Left renal cortex interstitium (tissue), 4 donors: ENCODE data around the gene MSH5. TPM values are rescaled to one million over a fixed set of nuclear protein-coding genes. Genes with fewer than 3 reads are reported as not detected.
A peak's percentile ranks its signal among the peaks of the same experiment; 100 is the strongest.

Experiments
- DNase-seq, 4 donors: peaks; one replicate each; pipeline ENCODE4 v3.0.0-alpha.2; 2013; ENCODE audit warnings: low read depth in 4 of 4, low spot score in 2 of 4, missing footprints in 1 of 4
- polyA plus RNA-seq, 4 donors: library from polyadenylated mRNA; unstranded; fragments of 120-200 nt; gene quantifications; one replicate each; pipeline ENCODE4 v1.2.1, GENCODE V29; 2013; ENCODE audit not compliant: insufficient read length in 4 of 4

MSH5 gene
- polyA plus RNA-seq, 4 donors: 13.1 to 58.4 (median 30.9) TPM

DNA sequence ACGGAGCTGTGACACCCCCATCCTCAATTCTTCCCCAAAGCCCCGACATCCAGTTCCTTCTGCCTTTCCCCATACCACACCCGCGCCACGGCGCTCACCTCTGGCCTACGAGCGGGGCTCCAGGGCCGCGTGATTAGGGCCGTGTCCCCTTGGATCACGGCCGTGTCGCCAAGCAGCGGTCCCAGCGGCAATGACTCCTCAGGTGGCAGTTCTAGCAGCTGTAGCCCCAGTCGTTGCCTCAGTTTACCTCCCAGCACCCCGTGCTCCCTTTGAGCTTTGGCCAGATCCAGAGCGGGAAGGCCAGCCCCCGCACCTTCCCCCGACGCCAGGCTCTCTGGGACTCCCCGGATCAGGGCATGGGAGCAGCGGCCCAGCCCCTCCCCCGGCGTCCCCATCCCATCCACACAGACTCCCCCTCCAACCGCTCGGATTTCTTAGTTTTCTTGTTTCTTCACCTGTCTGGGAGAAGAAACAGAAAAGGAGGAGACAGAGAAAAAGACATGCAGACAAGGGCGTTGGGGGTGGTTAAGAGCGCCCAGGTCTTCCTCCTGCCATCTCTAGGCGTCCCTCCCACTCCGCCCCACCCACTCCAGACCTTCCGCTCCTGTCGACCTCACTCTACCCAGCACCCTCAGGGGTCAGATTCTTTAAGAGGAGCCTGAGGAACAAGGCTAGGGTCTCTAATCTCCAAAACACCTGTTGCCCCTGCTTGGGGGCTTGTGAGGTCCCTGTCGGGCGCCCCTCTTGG, 10.9 kb upstream of the MSH5 start, which contains the start of gene DDAH2:
DDAH2 (minus strand) TSS at position 533 of the 748 bp plus-strand sequence; CDS start at position 395, 138 bp downstream.
- DNase-seq: no peak

GRCh38 chr6:31729515-31729978, 10.3 kb upstream of the MSH5 start:
- peak in 3 of 4 donors; percentile 88 to 93 (median 89) for DNase-seq

GRCh38 chr6:31729979-31730630, 9.7 kb upstream of the MSH5 start:
- peak in 3 of 4 donors; percentile 87 to 89 (median 87) for DNase-seq

GRCh38 chr6:31730631-31731086, 9.1 kb upstream of the MSH5 start:
- DNase-seq: no peak

- no peak for DNase-seq
These were observed 7.8 kb upstream of the MSH5 start for GRCh38 chr6:31732029-31732428.

GRCh38 chr6:31733734-31734133, 6.1 kb upstream of the MSH5 start:
- no peak for DNase-seq

DNA sequence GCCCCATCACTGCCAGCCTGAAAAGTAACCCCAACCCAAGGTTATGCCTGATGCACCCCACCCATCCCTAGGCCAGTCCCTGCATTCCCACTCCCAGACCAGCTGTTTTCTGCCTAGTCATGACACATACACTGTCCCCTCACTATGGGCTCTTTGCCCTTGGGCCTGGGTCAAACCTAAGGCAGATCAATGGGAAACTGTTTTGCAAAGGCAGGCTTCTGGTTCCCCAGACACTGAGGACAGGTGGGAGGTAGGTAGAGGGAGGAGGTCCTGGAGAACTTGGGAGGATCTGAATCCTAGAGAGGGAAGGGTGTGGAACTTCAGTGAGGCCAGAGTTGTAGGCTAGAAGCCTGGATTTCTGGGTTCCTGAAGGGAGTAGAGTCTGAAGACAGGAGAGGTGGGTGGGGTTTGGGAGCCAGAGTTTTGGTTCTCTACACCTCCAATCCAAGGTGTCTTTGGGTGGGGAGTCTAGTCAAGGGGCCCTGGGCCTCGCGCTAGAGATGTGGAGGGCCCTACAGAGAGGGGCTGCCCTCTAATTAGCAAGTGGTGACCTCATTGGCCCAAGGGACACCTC, 5.5 kb upstream of the MSH5 start:
- DNase-seq: no peak

DNA sequence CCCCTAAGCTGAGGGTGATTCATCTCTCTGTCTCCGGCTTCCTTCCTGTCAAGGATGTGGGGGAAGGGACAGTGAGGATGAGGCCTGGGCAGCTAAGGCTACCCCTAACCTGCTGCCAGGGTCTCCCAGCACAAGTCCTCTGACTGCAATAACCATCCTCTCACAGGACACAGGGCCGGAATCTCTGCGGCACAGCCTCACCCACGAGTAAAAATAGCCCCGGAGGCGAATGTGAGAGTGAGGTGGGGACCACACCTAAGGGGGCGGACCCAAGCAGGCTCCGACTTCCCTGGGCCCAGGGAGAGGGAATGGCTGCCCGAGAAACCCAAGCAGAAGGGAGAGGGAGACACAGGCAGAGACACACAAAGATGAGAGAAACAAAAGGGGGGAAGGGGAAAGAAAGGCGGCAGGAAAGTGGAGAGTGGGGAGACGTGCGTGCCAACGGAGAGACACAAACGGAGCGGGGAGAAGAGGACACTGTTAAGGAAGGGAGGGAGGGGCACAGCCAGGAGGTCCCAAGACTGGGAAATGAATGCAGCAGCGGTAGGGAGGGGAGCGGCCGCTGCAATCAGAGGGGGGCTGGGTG, 4.9 kb upstream of the MSH5 start:
- no peak for DNase-seq

DNA sequence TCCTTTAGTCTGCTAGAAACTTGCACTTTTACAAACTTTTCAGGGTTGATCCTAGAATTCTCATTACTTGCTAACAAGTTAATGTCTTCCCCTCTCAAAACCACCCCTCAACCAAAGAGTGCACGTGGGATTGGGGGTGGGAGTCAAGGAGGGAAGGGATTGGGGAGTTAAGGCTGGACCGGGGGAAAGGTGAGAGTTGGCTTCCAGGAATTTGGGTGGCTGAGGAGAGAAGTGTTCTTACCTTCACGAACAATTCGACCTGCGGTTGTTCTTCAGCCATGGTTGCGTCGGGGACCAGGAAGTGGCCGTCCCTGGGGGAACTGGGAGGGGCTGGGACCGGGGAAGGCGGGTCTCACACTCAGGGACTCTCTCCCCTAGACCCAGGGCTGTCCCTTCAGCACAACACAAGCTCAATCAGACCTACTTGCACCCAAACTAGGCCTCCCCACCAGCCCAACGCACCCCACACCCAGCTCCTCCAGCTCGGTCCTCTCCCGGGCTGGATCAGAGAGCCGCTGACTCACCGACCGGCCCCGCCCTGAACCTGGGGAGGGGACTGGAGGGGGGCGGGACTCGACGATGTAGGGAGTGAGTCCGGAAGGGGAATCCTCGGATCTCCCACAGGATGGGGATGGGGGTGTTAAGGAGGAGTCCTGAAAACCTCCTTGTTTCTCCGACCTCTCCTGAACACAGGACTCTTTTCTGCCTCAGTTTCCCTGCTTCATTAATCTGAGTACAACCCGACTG, 3.6 kb upstream of the MSH5 start, which contains the start of gene CLIC1:
CLIC1 (minus strand) TSS at position 510 of the 747 bp plus-strand sequence; CDS start at position 280, 230 bp downstream.
- DNase-seq: peak in 3 of 4 donors; percentile 67 to 76 (median 71)

DNA sequence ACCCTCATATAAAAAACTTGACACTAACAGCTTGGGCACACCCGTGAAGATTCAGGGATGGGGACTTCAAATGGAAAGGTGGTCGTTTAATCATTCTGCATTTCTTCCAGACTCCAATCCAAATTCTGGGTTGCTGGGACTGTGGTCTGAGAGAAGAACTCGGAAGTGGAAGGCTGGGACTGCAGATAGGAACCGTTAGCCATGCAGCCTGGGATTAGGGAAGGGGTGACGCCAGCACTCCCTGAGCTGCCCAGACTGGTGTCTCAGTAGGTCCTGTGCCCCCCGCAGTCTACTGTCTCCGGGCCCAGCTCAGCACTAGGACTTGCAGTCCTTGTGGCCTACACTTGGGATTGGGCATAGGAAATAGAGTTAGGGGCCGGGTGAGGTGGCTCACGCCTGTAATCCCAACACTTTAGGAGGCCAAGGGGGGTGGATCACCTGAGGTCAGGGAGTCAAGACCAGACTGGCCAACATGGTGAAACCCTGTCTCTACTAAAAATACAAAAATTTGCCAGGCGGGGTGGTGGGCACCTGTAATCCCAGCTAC, 3.0 kb upstream of the MSH5 start:
- no peak for DNase-seq

DNA sequence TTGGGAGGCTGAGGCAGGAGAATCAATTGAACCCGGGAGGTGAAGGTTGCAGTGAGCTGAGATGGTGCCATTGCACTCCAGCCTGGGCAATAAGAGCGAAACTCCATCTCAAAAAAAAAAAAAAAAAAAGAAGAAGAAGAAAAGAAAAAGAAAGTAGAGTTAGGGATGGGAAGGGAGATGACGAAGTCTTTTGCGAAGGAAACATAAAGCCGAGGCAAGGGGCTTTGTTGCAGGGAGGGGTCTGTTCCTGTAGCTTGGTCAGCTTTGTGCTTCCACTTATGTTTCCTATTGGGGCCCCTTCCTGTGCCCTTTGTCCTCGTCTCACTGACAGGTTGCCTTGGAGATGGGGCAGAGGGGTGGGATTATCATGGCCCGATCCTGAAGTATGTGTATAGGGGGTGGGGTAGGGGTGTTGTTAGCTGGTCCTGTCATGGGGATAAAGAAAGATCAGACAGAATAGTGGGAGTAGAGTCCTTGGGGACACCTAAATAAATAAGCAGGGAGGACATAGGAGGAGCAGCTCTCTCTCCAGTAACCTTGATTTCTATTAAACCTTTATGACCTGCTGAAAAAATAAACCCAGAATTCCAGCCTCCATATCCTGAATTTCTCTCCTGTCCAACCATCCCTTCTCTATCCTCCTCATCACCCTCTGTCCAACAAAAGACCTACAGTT, 2.4 kb upstream of the MSH5 start:
- peak in 3 of 4 donors; percentile 62 to 70 (median 67) for DNase-seq

DNA sequence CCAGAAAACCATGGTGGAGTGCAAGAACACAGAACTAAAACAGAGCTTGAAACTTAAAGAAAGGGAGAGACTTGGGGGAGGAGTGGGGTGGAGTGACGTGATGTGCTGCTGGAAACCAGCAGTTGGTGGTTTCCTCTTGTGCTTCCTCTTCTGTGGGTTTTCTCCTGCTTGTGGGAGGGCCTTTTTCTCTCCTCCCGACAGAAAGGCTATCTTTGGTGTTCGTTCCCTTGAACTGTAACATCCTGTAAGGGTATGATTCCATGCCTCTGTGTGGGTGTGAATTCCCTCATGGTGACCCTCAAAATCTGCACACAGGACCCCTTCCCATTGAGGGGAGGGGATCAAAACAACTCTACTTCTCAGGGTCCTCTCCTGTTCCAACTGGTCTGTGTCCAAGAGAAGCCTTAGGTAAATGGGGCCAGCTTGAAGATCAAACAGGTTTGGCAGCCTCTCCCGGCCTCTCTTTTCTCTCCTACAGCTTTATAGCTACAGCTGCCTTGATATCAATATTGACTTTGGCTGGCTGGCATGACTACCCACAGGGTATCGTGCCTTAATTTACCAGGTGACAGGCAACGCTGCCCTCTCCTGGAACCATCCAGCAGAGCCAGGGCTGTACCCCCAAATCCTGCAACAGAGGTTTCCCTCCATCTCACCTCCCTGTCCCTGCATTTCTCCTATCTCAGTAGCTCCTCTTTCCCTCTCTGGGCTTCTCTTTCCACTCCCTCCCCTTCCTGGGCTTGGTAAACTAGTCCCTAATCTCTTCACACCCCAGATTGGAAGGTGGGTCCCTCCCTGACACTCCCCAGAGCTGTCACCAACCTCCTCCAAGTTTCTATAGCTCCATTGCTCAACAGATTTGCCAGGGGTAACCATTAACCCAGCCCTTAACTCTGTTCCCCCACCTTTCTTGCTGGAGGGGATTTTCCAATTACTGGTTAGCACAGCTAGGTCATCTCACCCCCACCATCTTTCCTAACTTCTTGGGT, 1.5 kb upstream of the MSH5 start:
- DNase-seq: peak in 3 of 4 donors; percentile 62 to 79 (median 72)

DNA sequence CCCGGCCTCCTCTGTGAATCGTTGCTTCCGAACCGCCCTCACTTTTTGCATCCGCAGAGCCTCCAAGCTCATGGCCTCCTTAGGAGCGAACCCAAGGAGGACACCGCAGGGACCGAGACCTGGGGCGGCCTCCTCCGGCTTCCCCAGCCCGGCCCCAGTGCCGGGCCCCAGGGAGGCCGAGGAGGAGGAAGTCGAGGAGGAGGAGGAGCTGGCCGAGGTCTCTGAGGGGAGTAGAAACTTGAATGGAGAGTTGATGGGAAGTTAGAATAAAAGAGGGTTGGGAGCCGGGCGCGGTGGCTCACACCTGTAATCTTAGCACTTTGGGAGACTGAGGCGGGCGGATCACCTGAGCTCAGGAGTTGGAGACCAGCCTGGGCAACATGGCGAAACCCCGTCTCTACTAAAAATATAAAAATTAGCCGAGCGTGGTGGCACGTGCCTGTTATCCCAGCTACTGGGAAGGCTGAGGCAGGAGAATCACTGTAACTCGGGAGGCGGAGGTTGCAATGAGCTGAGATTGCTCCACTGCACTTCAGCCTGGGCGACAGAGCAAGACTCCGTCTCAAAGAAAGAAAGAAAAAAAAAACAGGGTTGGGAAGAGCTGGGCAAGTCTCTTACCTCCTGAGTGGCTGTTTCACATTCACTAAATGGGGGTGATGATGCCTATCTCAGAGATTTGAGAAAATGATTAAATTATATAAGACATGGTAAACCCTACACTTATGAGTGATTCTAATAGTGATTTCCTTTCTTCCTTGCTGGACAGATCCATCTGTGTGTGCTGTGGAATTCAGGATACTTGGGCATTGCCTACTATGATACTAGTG, 805 bp downstream of the MSH5 start:
- no peak for DNase-seq

- no peak for DNase-seq
These were observed 2.0 kb downstream of the MSH5 start for GRCh38 chr6:31741815-31742214.

DNA sequence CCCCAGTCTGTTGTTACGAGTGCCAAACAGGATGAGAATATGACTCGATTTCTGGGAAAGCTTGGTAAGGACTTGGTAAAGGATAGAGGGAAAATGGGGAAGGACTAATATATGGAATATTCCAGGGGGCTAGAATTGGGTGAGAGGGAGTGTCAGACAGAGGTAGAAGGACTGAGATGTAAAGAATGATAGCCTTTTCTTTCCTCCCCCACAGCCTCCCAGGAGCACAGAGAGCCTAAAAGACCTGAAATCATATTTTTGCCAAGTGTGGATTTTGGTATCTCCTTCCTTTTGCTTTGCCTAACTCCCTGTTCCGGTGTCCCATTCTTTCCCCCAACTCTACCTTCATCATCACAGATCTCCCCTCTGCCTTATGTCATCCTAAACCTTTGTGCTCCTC, 3.1 kb downstream of the MSH5 start:
- no peak for DNase-seq

- no peak for DNase-seq
These were observed 4.6 kb downstream of the MSH5 start for GRCh38 chr6:31744422-31744821.

DNA sequence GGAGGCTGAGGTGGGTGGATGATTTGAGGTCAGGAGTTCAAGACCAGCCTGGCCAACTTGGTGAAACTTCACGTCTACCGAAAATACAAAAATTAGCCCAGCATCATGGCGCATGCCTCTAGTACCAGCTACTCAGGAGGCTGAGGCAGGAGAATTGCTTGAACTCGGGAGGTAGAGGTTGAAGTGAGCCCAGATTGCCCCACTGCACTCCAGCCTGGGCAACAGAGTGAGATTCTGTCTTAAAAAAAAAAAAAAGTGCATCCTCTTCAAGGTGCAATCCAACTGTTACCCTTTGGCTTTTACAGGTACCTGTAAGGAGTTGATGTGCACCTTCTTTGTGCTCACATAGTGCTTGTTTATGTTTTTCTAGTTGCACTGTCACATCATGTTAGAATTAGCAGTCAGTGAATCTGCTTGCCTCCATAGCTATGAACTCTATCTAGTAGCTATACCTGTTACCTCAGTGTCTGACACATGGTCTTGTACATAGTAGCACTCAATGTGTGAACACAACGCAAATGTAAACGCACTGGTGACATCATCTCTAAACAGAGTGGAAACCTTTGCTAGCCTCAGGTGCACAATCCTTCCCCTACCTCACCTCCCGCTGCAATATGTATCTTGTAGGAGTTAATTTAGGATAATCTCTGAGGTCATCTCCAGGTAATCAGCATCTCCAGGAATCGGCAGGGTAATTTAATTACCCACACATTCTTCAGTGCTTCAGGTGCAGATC, 9.7 kb downstream of the MSH5 start:
- DNase-seq: no peak
